Effector CD4-positive, alpha-beta T cell (primary cell): ENCODE measurements around the gene FAM120AOS.
"Not testable (repeated sequence)": the region's sequence is repeated elsewhere in the genome, so short reads cannot be mapped to it uniquely, and the experiment has no call there.

ENCODE experiments used
- DNase-seq: peaks from one replicate; pipeline ENCODE4 v3.0.0-alpha.2; 2020

FAM120AOS gene

GRCh38 chr9:93466416-93467061 lies 13.2 kb upstream of the FAM120AOS start:
- no peak for DNase-seq

- DNase-seq, result no peak
Observed at GRCh38 chr9:93465855-93466254, 12.5 kb upstream of the FAM120AOS start.

GRCh38 chr9:93464876-93465275 lies 11.5 kb upstream of the FAM120AOS start:
- DNase-seq, result no peak

DNA sequence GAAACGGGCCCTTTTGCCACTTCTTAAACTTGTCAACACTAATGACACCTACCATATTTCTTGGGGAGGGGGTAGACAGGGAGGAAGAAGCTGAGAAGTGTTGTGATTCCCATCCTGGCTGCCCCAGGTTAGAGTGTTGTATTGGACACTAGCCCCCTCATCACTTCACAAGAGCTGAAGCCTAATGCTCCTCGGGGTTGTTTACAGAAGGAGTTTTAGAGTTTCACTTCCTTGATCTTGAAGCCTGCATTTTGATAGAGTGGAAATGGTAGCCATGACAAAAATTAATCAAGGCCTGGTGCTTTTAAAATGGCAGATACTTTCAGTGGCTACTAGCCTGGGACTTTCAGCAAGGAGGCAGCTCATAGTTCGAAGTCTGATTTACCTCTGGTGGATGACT lies 11.0 kb upstream of the FAM120AOS start:
- DNase-seq, result no peak

DNA sequence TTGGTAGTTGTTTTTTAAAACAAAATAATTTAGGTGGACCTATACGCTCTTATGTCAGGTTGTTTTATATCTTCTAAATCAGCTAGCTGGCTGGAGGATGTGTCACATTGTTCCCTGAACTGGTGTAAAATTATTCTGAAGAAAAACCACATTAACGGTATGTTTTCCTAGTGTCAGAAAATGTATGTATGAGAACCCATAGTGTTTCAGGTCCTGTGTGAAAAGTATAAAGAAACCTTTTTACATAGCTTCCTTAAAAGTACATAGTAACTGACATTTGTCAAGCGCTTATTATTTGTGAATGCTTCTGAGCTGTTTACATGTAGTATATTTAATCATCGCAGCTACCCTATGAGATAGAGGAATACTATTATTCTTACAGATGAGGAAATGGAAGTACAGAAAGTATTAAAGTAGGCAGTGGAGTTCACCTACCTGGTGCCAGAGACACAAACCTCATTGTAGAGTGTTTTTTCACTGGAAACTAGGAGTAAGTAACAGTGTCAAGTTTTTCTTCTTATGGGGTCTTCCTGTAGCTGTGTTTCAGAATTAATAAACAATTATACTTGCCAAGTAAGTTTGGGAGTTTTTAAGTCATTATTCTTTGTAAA lies 10.4 kb upstream of the FAM120AOS start:
- DNase-seq, result no peak

DNA sequence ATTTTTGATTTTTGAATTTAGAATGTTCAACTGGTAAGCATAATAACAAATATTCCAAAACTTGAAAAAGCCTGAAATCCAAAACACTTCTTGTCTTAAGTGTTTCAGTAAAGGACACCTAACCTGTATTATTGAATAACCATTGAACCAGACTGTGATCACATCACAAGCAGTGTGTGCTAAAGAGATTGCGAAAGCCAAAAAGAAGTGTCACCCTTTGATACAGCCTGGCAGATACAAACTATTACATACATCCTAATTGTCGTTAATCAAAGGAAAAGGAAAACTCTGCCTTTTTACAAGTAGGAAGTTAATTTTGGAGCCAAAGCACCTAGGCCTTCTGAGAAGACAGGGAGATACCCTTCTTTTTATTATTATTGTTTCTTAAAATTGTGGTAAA lies 8.4 kb upstream of the FAM120AOS start:
- DNase-seq, result no peak

GRCh38 chr9:93461414-93461743 lies 8.0 kb upstream of the FAM120AOS start:
- no peak for DNase-seq

DNA sequence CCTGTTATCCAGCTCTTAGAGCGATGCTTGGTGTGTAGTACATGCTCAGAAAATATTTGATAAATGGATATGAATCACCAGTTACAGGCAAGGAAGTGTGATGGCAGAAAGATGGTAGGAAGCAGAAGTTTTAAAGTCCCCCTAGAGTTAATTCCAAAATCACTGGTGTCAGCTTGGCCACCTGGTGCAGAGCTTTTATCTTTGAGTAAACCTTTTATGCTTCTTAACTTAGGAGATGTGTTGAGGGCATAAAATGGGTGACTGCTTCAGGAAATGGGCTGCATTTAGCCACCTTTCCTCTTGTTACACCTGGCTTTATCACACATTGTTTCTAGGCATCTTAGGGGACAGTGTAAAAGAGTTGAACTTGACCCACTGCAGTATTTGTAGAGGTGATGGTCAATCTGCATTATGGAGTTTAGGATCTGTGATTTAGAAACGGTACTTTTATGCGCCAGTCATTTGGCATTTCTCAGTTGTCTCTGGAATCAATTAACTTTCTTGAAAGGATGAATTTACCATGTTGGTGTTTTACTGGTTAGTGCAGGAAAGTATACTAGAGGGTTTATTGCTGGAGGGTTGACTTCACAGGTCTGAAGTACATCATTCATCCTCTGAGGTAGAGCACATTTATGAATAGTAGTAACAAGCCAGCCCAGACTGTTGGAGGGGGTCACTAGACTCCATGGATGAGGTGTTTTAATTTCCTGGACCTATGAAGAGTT lies 7.5 kb upstream of the FAM120AOS start:
- no peak for DNase-seq

GRCh38 chr9:93459432-93459847 lies 6.1 kb upstream of the FAM120AOS start:
- DNase-seq, result no peak

- DNase-seq, result no peak
Observed at GRCh38 chr9:93458712-93459111, 5.3 kb upstream of the FAM120AOS start.

DNA sequence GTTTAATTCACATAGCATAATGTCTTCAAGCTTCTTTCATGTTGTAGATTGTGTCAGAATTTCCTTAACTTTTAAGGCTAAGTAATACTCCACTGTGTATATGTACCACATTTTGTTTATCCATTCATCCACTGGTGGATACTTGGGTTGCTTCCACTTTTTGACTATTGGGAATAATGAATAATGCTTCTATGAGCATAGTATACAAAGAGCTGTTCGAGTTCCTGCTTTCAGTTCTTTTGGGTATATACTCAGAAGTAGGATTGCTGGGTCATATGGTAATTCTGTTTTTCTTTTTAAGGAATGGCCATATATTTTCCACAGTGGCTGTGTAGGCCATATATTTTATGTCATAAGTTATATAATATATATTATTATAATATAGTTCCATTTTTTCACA lies 3.6 kb upstream of the FAM120AOS start:
- no peak for DNase-seq

GRCh38 chr9:93456504-93456903 lies 3.1 kb upstream of the FAM120AOS start:
- DNase-seq, result no peak

GRCh38 chr9:93456022-93456421 lies 2.6 kb upstream of the FAM120AOS start:
- no peak for DNase-seq

DNA sequence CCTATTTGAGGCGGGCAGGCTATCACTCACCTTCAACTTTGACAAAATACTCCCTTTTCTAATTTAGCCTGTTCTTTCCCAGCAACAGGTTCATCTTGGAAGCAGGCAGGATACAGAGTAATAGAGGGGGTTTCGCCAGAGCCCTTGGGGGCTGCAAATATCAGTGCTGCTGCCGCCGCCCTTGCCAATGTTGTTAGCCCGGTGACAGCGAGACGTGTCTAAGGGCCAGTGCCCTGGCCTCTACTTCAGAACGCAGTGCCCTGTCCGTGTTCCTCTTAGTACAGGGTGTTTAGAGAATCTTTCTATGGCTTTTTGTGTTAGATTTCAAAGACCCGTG lies 703 bp downstream of the FAM120AOS start:
- no peak for DNase-seq

- peak; percentile 16 for DNase-seq
Observed at GRCh38 chr9:93451849-93452709, 1.3 kb downstream of the FAM120AOS start.

DNA sequence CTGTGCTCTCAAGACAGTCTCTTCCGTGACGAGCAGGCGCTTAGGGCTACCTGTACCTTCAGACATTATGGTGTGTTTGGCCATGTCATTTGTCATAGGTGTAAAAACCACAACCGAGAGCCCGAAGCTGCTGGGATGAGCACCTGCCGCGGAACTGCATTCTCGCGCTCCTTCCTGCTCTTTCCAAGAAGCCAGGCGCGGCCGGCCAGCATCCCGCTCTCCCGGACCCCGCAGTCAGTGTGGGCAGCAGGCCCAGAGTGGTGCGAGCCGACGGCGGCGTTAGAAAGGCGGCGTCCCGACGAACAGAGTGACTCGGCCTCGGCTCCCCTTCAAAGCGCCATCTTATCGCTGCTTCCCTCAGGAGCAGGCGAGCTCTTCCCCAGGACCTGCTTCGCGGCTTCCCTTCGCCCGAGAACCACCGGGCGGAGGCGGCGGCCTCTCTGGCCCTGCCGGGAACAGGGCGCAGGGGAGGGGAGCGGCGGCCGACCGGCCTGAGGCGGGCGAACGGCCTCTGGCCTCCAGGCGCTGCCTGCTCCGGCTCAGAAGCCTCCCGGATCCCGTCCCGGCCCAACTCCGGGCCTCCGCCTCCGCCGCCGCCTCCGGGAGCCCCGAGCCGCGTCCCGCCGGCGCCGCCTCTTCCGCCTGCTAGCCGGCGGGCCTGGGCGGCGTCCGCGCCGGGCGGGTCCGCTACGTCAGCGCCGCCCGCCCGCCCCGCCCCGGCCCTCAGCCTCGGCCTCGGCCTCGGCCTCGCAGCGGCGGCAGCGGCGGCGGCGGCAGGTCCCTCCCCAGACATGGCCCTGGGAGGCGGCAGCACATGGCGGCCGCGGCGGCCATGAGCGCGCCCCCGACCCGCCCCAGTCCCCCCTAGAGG lies 2.2 kb downstream of the FAM120AOS start, which contains the start of gene FAM120A:
Gene FAM120A (plus strand): TSS at position 741 of the 871 bp plus-strand sequence. CDS start 231 bp downstream, outside the sequence.
- DNase-seq, result peak; percentile 69

- DNase-seq, result no peak
Observed at GRCh38 chr9:93447655-93448054, 5.7 kb downstream of the FAM120AOS start.

DNA sequence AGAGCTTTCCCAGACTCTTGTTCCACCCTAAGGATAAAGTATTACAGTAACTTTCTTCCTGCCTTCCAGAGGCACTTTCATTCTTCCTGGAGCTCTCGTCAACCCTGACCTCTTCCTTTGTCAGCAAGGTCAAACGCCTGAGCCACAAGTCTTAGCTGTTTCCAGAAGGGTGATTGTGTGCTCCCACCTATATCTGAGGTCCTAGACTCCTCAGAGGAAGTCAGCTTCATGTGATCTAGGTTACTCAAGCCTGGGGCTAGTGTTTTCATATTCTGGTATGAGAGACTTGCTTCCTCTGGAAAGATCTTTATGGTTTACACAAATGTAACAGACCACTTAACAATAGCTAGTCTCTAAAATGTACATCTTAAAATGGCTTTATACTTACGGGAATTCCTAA lies 7.3 kb downstream of the FAM120AOS start:
- no peak for DNase-seq

- DNase-seq, result no peak
Observed at GRCh38 chr9:93440896-93441580, 12.3 kb downstream of the FAM120AOS start.

DNA sequence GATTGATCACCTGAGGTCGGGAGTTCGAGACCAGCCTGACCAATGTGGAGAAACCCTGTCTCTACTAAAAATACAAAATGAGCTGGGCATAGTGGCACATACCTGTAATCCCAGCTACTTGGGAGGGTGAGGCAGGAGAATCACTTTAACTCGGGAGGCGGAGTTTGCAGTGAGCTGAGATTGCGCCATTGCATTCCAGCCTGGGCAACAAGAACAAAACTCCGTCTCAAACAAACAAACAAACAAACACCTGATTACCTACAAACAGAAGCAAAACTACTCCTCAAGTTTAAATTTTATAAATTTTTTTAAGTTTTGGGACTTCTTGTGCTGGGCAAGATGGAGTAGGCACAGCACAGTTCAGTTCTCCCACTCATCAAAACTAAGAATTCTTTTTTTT lies 14.1 kb downstream of the FAM120AOS start:
- DNase-seq, result not testable (repeated sequence)

DNA sequence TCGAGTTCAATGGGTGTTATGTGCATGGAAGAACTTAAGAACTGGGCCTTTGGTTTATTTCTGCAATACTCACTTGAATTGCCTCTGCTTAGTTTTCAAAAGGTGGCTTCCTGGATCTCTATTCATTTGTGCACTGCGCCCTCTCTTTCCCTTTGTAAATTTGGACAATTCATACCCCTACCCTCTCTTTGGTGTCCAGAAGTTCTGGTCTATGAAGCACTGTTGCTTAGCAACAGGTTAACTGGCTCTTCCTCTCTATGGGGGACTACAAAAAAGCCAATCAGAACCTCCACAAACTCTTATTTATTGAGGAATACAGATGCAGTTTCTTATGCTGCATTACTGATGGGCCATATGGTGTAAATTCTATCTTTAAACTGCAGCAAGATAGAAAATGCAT lies 15.4 kb downstream of the FAM120AOS start:
- DNase-seq, result no peak
